Activated naive CD8-positive, alpha-beta T cell treated with anti-CD3 and anti-CD28 coated beads, Interleukin-2, amount 50 U/mL, for 24 hours (primary cell): ENCODE results near the gene NPNT.

Experiments used
- ATAC-seq: fragments of 150-1000 bp; cut with Tn5 transposase; one replicate; pipeline ENCODE4 v1.10.0; 2021
- DNase-seq: peaks from one replicate; pipeline ENCODE4 v3.0.0; 2021
- H3K27ac Mint-ChIP-seq: one replicate; pipeline ENCODE4 v1.8.0; 2021; ENCODE audit warnings: mild to moderate bottlenecking, mixed read lengths
- H3K27me3 Mint-ChIP-seq: one replicate; pipeline ENCODE4 v1.8.0; 2021; ENCODE audit warnings: mixed read lengths
- H3K36me3 Mint-ChIP-seq: one replicate; pipeline ENCODE4 v1.8.0; 2021; ENCODE audit warnings: low read depth, mixed read lengths
- H3K4me1 Mint-ChIP-seq: one replicate; pipeline ENCODE4 v1.8.0; 2021; ENCODE audit warnings: mixed read lengths
- H3K4me3 Mint-ChIP-seq: one replicate; pipeline ENCODE4 v1.8.0; 2021; ENCODE audit warnings: mild to moderate bottlenecking, moderate library complexity, mixed read lengths
- H3K9me3 Mint-ChIP-seq: one replicate; pipeline ENCODE4 v1.8.0; 2021; ENCODE audit warnings: mixed read lengths

Gene NPNT

DNA sequence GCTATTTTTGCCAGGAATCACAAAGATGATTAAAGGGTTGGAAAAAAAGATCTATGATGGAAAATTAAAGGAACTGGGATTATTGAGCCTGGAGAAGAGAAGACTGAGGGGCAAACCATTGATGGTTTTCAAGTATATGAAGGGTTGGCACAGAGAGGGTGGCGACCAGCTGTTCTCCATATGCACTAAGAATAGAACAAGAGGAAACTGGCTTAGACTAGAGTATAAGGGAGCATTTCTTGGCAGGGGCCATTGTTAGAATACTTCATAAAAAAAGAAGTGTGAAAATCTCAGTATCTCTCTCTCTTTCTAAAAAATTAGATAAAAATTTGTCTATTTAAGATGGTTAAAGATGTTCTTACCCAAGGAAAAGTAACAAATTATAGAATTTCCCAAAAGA, 75.1 kb downstream of the NPNT start:
- Mint-ChIP-seq H3K36me3 (no peaks in the 10 kb centered on the region), H3K4me1 (no peaks in the 10 kb centered on the region), H3K4me3 (no peak overlapping the region), H3K27me3 (no peaks in the 10 kb centered on the region), H3K9me3 (no peaks in the 10 kb centered on the region), H3K27ac (no peak overlapping the region)
- no peak for ATAC-seq
- DNase-seq, result no peak

DNA sequence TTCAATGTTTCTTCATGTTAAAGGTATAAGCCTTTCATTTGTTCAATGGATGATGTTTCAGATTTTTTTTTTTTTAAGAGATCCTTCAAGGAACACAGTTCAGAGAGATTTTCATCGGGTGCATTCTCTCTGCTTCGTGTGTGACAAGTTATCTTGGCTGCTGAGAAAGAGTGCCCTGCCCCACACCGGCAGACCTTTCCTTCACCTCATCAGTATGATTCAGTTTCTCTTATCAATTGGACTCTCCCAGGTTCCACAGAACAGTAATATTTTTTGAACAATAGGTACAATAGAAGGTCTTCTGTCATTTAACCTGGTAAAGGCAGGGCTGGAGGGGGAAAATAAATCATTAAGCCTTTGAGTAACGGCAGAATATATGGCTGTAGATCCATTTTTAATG, 75.8 kb downstream of the NPNT start:
- no peak overlapping the region for H3K27ac Mint-ChIP-seq
- no peaks in the 10 kb centered on the region for H3K36me3 Mint-ChIP-seq
- H3K4me1 Mint-ChIP-seq, result no peaks in the 10 kb centered on the region
- H3K4me3 Mint-ChIP-seq, result no peak overlapping the region
- no peaks in the 10 kb centered on the region for H3K9me3 Mint-ChIP-seq
- DNase-seq, result no peak
- H3K27me3 Mint-ChIP-seq, result no peaks in the 10 kb centered on the region
- no peak for ATAC-seq

DNA sequence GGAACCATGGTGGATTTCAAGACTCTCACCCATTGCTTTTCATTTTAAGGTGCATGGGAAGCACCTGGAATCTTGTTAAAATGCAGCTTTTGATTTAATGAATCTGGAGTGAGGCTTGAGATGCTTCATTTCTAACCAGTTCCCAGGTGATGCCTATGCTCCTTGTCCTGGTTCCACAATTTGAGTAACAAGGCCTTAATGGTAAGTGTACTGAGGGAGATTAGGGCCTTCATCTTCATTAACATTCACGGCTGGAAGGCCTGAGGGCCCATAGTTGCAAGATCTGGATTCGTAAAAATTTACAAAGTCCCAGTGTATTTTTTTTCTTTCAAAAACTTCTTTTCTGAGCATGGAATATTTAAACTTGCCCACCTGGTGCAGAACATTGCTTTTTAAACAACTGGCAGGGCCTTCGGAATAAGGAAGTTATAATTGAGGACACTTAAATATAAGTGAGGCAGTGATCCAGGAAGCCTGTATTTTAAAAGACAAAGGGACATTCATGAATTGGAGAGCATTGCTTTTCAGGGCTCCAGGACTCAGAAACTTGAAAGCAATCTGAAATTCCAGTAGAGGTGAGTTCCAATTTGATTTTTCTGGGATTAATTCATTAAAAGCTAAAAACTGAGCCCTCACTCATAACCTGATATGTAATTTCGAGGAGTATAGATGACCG, 77.8 kb downstream of the NPNT start:
- ATAC-seq (no peak), DNase-seq (no peak)
- H3K4me3 Mint-ChIP-seq, result no peak overlapping the region
- no peaks in the 10 kb centered on the region for H3K36me3 Mint-ChIP-seq
- no peaks in the 10 kb centered on the region for H3K27me3 Mint-ChIP-seq
- H3K27ac Mint-ChIP-seq, result no peak overlapping the region
- H3K9me3 Mint-ChIP-seq, result peaks cover 4% of the 10 kb centered on the region
- H3K4me1 Mint-ChIP-seq, result no peaks in the 10 kb centered on the region

DNA sequence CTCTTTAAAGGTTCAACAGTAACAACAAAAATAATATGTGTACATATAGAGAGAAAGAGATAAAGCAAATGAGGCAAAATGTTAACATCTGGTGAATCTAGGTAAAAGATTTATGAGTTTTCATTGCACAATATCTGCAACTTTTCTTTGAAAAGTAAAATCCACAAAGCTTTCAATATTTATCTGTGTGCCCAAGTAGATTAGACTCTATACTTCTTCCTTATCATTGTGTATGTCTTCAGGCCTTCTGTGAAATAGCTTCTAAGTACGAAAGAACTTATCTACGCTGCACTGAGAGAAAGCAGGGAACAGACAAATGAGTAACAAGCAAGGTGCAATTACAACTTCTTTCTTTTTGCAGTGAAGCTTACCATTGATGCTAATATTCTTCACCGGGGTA, 81.6 kb downstream of the NPNT start:
- no peak for DNase-seq
- no peak for ATAC-seq
- no peak overlapping the region for H3K4me3 Mint-ChIP-seq
- no peaks in the 10 kb centered on the region for H3K36me3 Mint-ChIP-seq
- H3K9me3 Mint-ChIP-seq, result peaks cover 4% of the 10 kb centered on the region
- no peaks in the 10 kb centered on the region for H3K27me3 Mint-ChIP-seq
- H3K27ac Mint-ChIP-seq, result no peak overlapping the region
- H3K4me1 Mint-ChIP-seq, result no peaks in the 10 kb centered on the region

DNA sequence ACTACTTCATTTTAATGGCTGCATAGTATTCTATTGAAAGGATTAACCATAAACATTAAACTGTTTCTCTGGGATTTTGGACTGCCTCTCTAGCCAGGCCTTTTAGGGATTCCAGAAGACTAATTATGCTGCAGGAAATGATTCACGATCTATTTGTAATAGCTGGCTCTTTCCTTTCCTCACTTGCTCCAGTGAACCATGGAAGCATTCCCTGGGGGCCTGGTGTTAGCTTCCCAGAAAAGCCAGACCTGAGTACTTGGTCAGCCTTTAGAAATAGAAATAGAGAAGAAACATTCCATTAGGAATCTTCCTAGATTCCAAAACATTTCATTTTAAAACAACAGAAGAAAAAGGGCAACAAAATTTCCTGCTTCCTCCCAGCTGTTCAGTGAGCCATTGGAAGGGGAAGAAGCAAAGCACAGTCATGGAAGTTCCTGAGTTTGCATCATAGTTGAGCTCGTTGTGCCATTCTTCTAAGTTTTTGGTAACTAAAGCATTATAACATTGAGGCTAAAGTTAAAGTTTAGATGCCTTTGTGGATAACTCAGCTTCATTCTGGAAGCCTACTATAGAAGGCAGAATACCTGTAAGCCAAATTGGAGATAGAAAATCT, 83.5 kb downstream of the NPNT start:
- ATAC-seq (no peak), DNase-seq (no peak)
- Mint-ChIP-seq H3K36me3 (no peaks in the 10 kb centered on the region), H3K27me3 (no peaks in the 10 kb centered on the region), H3K9me3 (peaks cover 7% of the 10 kb centered on the region), H3K4me1 (no peaks in the 10 kb centered on the region), H3K27ac (no peak overlapping the region), H3K4me3 (no peak overlapping the region)

DNA sequence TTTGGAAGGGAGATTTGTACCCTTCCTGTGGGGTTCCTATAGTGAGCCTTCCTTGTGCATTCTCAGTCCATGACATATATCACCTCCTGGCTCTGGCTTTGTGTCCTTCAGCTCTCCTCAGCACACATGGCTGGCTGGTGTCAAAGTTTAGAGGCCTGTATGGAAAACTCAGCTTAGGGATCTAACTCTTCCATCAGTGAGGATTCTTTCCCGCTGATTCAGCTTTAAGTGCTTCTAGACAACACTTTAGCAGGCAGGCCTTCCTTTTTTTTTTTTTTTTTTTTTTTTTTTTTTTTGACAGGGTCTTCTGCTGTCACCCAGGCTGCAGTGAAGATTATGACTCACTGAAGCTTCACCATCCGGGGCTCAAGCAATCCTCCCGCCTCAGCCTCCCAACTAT, 84.2 kb downstream of the NPNT start:
- Mint-ChIP-seq H3K27me3 (no peaks in the 10 kb centered on the region), H3K4me3 (no peak overlapping the region), H3K9me3 (peaks cover 11% of the 10 kb centered on the region), H3K36me3 (no peaks in the 10 kb centered on the region), H3K4me1 (no peaks in the 10 kb centered on the region), H3K27ac (no peak overlapping the region)
- ATAC-seq (no peak), DNase-seq (no peak)

DNA sequence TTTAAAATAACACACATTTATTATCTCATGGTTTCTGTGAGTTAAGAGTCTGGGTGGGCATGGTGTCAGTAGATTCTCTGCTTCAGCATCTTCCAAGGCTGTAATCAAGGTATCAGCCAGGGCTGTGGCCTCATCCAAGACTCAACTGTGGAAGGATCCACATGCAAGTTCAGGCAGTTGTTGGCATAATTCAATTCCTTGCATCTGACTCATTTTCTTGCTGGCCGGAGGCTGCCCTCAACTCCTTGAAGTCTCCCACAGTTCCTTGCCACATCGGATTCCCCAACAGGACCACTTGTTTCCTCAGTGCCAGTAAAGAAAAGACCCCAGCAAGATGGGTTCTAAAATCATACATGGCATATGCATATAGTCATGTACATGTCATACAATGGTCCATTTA, 93.4 kb downstream of the NPNT start:
- Mint-ChIP-seq H3K36me3 (no peaks in the 10 kb centered on the region), H3K4me1 (no peaks in the 10 kb centered on the region)

DNA sequence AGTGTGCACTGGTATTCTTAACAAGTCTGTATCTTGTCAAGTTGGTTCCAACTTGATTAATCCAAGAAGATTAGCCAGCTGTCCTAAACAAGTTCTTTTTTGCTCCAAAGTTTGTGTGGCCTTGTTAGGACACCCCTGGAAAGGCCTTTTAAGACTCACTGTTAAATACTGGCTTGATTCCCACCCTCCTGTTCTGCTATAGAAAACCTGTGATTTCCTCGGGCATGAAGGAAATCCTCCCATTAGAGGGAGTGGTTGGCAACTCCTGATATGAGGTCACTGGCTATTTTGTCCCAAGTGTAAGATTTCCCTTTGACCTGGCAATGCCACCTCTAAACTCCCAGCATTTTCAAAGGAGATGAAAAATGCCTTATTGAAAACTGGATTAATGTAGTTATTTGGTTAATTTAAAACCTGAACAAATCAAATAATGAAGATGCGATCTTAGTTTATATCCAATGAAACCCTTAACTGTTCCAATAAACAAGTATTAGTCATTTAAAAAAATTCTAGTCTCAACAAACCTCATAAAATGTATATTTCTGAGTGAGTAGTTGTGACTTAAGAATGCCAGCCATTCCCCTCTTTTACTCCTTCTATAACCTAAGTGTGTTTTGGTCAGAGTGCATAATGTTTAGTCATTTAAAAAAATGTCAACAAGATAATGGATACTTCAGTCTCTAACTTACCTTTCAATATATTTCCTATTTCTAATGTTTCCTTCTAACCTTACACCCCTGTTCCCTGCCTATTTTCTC, 94.4 kb downstream of the NPNT start:
- H3K9me3 Mint-ChIP-seq, result peaks cover 13% of the 10 kb centered on the region
- no peak for DNase-seq
- ATAC-seq, result no peak
- no peak overlapping the region for H3K4me3 Mint-ChIP-seq
- H3K4me1 Mint-ChIP-seq, result no peaks in the 10 kb centered on the region
- H3K27me3 Mint-ChIP-seq, result no peaks in the 10 kb centered on the region
- no peaks in the 10 kb centered on the region for H3K36me3 Mint-ChIP-seq
- no peak overlapping the region for H3K27ac Mint-ChIP-seq

More for the DNA sequence above, 93.4 kb downstream of the NPNT start:
- ATAC-seq (no peak), DNase-seq (no peak)
- no peak overlapping the region for H3K4me3 Mint-ChIP-seq
- H3K9me3 Mint-ChIP-seq, result peaks cover 19% of the 10 kb centered on the region
- no peak overlapping the region for H3K27ac Mint-ChIP-seq
- no peaks in the 10 kb centered on the region for H3K27me3 Mint-ChIP-seq

DNA sequence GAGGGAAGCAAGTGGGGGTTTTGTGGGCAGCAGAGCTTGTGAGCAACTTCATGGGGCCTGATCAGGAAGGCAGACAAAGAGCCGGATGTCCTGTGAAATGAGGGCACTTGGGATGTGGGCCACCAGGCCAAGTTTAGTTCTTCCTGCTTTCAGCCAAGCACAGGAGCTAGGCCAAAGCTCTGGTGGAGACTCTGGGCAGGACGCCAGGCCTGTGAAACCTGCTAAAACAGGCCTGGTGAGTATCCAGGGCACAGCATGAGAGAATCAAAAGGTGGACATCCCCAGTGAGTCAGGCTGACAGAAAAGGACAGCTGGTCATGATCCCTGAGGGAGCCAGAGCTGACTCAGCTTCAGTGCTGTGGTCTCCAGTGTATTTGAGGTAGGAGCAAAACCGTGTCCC, 95.7 kb downstream of the NPNT start:
- no peaks in the 10 kb centered on the region for H3K36me3 Mint-ChIP-seq
- DNase-seq (no peak), ATAC-seq (no peak)
- H3K4me1 Mint-ChIP-seq, result no peaks in the 10 kb centered on the region
- no peak overlapping the region for H3K4me3 Mint-ChIP-seq
- no peak overlapping the region for H3K27ac Mint-ChIP-seq
- H3K9me3 Mint-ChIP-seq, result peaks cover 13% of the 10 kb centered on the region
- H3K27me3 Mint-ChIP-seq, result no peaks in the 10 kb centered on the region

DNA sequence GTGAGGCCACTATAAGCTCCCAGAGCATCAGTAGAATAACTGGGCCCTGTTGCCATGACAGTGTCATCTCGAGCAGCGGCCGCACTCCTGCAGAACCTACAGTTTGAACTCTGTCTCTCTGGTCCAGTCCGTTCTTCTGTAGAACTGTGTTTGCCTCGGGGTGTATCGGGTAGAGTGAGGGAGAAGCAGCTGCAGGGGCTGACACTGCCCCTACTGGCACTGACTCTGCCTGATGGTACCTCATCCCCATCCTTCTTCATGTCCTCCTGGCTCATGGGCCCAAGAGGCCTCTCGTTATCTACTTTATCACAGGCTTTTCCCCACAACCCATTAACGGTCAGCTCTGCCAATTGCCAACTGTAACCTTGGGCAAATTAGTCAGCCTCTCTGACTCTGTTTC, 96.5 kb downstream of the NPNT start:
- Mint-ChIP-seq H3K36me3 (no peaks in the 10 kb centered on the region), H3K4me1 (no peaks in the 10 kb centered on the region), H3K27me3 (no peaks in the 10 kb centered on the region), H3K9me3 (peaks cover 13% of the 10 kb centered on the region), H3K4me3 (no peak overlapping the region), H3K27ac (no peak overlapping the region)
- ATAC-seq (no peak), DNase-seq (no peak)

DNA sequence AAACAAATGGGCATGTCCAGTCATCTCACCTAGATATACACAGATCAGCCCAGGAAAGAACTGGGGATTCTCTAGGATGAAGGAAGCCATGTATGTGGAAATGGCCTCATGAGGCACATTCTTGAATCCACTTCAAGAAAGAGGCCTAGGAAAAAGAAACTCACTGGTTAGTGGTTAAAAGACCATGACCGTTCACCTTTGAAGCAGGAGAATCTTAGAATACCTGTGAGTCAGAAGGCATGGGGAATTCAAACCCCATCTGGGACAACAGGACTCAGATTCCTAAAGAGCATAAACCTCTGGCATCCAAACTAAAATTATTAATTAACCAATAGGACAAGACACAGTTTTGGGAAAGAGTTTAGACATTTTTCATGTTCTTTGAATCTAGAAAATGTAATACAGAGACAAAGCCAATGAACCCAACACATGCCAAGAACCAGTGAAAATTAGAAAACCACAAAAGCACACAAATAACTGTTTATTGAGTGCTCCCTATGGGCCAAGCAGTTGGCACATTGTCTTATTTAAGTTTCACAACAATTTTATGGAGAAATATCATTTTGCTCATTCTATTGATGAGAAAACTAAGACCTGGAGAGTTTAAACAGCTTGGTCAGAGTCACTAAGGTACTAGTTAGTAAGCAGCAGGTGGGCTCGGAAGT, 97.5 kb downstream of the NPNT start:
- DNase-seq, result no peak
- no peaks in the 10 kb centered on the region for H3K4me1 Mint-ChIP-seq
- no peak for ATAC-seq

DNA sequence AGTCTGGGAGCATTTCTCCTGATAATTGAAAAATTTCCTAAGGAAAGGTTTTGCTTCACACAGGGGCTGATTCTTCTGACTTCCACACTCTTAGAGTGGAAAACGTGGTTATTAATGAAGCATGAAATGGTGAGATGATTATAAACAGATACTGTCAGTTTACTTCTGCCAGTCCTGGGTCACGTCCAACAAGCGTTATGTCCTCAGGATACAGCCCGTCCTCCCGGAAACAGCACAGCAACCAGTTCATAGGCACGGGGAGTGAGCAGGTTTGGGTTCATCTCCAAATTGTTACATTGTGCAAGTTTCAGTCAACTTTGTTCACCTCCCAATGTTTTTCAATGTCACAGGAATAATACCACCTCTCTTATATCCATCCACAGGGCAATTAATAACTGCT, 98.8 kb downstream of the NPNT start:
- Mint-ChIP-seq H3K27ac (no peak overlapping the region), H3K36me3 (no peaks in the 10 kb centered on the region), H3K9me3 (peaks cover under 1% of the 10 kb centered on the region), H3K27me3 (no peaks in the 10 kb centered on the region), H3K4me3 (no peak overlapping the region), H3K4me1 (no peaks in the 10 kb centered on the region)
- ATAC-seq, result no peak
- DNase-seq, result no peak

More for the DNA sequence above, 97.5 kb downstream of the NPNT start:
- Mint-ChIP-seq H3K9me3 (peaks cover 13% of the 10 kb centered on the region), H3K27ac (no peak overlapping the region), H3K4me3 (no peak overlapping the region), H3K27me3 (no peaks in the 10 kb centered on the region), H3K36me3 (no peaks in the 10 kb centered on the region)

DNA sequence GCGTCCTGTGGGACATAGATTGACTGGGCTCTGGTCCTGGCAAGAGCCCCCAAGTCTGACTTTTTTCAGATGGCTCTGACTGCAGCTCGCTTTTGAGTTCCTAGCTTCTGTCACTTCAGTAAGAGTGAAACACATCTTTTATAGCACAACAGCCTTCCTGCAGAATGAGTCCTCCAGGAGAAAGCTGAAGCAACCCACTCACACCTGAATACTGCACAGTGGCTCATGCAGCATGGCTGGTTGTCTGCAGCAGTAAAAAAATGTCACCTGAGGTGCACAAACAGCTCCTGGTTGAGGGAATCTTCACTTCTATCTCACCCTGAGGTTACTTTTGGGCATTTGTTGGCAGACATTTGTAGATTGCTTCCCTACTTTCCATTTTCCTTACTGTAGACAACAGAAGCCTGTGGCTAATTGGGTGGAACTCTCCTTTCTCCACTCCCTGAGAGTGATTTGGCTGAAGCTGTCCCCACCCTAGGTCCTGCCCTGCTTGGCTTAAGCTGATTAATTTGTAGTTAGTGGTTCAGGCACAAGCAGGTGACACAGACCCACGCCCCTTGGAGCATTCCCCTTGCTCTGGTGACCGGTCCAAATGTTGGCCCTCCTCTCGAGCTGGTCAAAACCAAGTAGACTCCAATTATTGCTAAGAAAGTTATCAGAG, 99.7 kb downstream of the NPNT start:
- H3K9me3 Mint-ChIP-seq, result no peaks in the 10 kb centered on the region
- ATAC-seq (no peak), DNase-seq (no peak)
- H3K36me3 Mint-ChIP-seq, result no peaks in the 10 kb centered on the region
- no peak overlapping the region for H3K27ac Mint-ChIP-seq
- H3K4me3 Mint-ChIP-seq, result no peak overlapping the region
- H3K27me3 Mint-ChIP-seq, result no peaks in the 10 kb centered on the region
- H3K4me1 Mint-ChIP-seq, result no peaks in the 10 kb centered on the region

DNA sequence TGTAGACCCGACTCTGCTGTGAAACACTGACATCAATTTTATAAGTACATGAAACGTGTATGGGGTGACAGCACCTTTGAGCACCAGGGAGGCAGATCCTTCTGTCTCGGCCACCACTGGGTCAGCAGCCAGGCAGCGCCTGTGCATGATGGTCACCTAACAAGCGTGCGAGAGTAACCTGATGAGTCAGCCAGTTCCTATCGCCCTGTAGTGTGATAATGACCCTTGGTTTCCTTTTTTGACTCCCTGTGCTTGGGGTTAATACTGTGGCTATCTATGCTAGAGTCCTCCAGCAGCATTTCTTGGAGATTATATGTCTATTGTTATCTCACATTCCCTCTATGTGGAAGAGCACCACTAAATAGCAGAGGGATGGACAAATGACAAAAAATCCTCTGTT, 101.6 kb downstream of the NPNT start:
- DNase-seq (no peak), ATAC-seq (no peak)
- no peak overlapping the region for H3K27ac Mint-ChIP-seq
- no peaks in the 10 kb centered on the region for H3K9me3 Mint-ChIP-seq
- H3K4me1 Mint-ChIP-seq, result no peaks in the 10 kb centered on the region
- H3K36me3 Mint-ChIP-seq, result no peaks in the 10 kb centered on the region
- no peak overlapping the region for H3K4me3 Mint-ChIP-seq
- no peaks in the 10 kb centered on the region for H3K27me3 Mint-ChIP-seq
